Adrenal gland (tissue), 5 donors: Measurements from ENCODE around the gene FUT8.

Experiments
- POLR2A ChIP-seq, 2 donors: fragments of 450-650 bp; IDR thresholded peaks; one replicate each; pipeline ENCODE4 v1.6.1; 2017; ENCODE audit warnings: antibody characterized with exemption in 2 of 2, mild to moderate bottlenecking in 2 of 2, moderate library complexity in 1 of 2
- TF ChIP-seq, protein P1 (sequence below), 6 experiments: fragments of 450-650 bp in 4 of 6; fragments of 200-600 bp in 2 of 6; sonication (generic) in 1 of 6; IDR thresholded peaks; 1 replicate in 5 of 6; 2 replicates in 1 of 6; pipeline versions ENCODE4 v1.5.1 to v1.8.0; 2016 to 2021; ENCODE audit warnings: antibody characterized with exemption in 6 of 6, mild to moderate bottlenecking in 2 of 6, moderate library complexity in 1 of 6
- donor health status: DM: no; HTN: no; CAD: no.

DNA sequence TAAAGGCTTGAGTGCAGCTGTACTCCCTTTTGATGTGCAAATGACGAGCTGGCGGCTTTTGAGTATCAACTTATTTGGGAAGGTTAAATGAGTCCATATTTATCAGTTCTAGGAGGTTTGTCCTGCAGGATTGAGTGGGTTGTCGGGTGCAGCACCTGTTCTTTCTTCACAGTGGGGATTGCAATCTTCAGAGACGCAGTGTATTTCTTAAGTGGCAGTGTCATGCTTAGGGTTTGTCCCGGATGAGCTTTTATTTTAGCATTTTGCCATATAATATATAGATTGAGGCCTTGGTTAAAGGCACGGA lies 1.2 kb downstream of the FUT8 start:
- TF ChIP-seq, protein P1, sequence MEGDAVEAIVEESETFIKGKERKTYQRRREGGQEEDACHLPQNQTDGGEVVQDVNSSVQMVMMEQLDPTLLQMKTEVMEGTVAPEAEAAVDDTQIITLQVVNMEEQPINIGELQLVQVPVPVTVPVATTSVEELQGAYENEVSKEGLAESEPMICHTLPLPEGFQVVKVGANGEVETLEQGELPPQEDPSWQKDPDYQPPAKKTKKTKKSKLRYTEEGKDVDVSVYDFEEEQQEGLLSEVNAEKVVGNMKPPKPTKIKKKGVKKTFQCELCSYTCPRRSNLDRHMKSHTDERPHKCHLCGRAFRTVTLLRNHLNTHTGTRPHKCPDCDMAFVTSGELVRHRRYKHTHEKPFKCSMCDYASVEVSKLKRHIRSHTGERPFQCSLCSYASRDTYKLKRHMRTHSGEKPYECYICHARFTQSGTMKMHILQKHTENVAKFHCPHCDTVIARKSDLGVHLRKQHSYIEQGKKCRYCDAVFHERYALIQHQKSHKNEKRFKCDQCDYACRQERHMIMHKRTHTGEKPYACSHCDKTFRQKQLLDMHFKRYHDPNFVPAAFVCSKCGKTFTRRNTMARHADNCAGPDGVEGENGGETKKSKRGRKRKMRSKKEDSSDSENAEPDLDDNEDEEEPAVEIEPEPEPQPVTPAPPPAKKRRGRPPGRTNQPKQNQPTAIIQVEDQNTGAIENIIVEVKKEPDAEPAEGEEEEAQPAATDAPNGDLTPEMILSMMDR (IDR thresholded peaks at IDR 0.05), result no peak
- TF ChIP-seq POLR2A (IDR thresholded peaks at IDR 0.05), result no peak
